ENCODE data around the gene CACNA1C.

DNA sequence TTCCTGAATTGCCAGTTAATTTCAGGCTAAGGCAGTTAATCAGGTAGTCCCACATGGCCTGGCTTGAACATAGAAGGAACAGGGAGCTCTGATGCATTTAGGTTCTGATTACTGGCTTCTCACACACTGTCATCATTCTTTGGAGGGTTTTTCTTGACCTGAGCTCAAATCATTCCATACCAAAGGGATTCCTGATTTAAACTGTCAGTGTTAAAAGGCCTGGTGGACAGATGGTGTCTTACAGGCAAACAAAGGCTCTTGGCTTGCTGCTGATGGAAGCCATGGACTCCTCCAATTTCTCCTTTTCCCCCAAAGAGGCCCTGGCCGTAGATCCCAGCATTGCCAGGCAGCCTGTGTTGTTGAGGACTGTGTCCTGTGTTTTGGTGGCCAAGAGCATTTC lies 30.2 kb downstream of the CACNA1C start:
- TF ChIP-seq, protein P1, sequence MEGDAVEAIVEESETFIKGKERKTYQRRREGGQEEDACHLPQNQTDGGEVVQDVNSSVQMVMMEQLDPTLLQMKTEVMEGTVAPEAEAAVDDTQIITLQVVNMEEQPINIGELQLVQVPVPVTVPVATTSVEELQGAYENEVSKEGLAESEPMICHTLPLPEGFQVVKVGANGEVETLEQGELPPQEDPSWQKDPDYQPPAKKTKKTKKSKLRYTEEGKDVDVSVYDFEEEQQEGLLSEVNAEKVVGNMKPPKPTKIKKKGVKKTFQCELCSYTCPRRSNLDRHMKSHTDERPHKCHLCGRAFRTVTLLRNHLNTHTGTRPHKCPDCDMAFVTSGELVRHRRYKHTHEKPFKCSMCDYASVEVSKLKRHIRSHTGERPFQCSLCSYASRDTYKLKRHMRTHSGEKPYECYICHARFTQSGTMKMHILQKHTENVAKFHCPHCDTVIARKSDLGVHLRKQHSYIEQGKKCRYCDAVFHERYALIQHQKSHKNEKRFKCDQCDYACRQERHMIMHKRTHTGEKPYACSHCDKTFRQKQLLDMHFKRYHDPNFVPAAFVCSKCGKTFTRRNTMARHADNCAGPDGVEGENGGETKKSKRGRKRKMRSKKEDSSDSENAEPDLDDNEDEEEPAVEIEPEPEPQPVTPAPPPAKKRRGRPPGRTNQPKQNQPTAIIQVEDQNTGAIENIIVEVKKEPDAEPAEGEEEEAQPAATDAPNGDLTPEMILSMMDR (IDR thresholded peaks at IDR 0.05): no peak
- TF ChIP-seq POLR2A (IDR thresholded peaks at IDR 0.05): no peak
